Endothelial cell of hepatic sinusoid (primary cell): Measurements from ENCODE around the gene TOR2A.

Source experiments
- in situ Hi-C: cut with HindIII; loops from 2 replicates; pipeline ENCODE4 v1.10.0; 2017; ENCODE audit warnings: low sequenced_read_pairs

TOR2A gene

GRCh38 chr9:127724012-127724411 is 11.1 kb downstream of the TOR2A start:
- in situ Hi-C loops: no loop called here

GRCh38 chr9:127723444-127723843 is 11.7 kb downstream of the TOR2A start:
- in situ Hi-C loops: no loop called here

DNA sequence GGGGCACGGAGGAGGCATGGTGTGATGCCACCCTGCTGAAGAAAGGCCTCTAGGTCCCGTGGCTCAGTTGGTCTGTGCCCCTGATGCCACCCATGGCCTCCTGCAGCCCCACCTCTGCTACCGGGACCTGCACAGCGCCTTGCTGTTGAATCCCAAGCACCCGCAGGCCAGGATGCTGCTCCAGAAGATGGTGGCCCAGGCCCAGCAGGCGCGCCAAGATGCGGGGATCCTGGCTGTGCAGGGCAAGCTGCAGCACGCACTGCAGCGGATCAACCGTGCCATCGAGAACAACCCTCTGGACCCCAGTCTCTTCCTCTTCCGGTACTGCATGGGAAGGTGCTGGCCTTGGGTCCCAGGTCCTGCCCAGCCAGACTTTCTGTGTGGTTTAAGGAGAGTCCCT is 12.1 kb downstream of the TOR2A start:
- in situ Hi-C loops: no loop called here

DNA sequence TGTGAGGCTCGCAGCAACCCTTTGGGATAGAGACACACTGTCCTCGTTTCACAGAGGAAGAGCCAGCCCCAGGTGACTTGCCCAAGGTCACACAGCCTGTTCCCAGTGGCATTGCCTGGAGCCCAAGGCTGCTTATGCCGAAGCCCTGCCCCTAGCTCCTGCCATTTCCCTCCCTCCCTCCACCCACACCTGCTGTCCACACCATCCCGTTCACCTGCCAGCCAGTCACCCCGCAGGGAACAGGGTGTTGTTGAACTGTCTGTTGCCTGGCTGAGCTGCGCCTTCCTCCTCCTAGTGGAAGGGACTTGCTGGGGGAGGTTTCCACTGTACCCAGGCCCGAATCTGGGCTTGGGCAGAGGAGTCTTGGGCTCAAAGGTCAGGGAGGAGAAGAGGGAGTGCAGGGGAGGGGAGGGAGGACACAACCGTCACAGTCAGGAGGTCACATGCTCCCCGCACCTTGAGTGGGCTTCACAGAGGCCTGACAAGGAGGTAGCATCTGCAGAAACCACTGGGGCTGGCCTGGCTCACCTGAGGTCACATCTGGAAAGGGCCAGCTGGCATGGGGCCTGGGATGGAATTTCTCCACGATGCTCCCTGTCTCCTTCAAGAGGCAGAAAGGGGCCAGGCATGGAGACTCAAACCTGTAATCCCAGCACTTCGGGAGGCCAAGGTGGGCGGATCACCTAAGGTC is 12.9 kb downstream of the TOR2A start:
- in situ Hi-C loops: no loop called here

DNA sequence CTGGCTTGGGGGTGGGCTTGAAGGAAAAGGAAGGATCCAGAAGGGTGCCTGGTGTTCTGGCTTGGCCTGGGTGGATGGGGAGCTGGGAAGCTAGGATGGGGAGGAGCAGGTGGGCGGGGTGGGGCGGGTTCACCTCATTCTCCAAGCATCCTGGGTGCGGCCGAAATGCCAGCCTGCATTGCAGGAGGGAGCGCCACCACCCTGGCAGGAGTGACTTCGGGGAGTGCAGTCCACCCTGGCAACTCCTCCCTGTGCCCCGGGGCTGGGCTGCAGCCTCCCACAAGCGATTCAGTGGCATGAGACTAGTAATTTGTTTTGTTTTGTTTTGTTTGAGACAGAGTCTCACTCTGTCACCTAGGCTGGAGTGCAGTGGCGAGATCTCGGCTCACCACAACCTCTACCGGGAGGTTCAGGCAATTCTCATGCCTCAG is 13.7 kb downstream of the TOR2A start:
- in situ Hi-C loops: no loop called here

- in situ Hi-C loops: no loop called here
Observed at GRCh38 chr9:127720865-127721227, 14.2 kb downstream of the TOR2A start.

DNA sequence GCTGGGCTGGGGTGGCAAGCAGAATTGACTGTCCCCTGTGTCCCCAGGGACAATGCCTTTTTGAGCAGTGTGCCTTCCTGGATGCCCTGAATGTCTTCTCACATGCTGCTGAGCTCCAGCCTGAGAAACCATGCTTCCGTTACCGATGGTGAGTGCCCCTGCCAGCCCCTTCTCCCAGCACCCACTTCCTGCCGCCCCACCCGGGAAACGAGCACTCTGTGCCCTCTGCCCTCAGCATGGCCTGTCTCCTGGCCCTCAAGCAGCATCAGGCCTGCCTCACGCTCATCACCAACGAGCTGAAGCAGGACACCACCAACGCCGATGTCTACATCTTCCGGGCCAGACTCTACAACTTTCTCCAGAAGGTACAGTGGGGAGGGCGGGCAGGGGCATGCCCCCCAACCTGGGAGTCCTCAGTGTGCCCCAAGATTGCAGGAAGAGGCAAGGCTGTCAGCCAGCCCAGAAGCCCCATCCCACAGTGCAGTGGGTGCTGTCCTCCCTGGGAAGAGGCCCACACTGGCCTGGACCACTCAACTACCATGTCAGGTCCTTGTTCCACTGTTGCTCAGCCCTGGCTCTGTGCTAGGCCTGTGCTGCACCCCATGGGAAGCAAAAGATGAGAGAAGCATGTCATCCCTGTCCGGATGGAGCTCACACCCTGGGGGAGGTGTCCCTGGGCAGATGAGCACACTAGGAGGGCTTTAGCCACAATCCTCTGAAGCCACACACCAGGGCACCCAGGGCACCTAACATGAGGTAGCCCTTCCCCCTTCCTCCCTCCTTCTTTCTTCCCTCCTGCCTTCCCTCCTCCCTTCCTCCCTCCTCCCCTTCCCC is 14.8 kb downstream of the TOR2A start:
- in situ Hi-C loops: no loop called here

- in situ Hi-C loops: loop anchor here (5.0 kb wide), 1 partner anchor 45 kb away; no protein-coding TSS in a partner anchor
Observed at GRCh38 chr9:127717766-127718165, 17.3 kb downstream of the TOR2A start.

- in situ Hi-C loops: loop anchor here (5.0 kb wide), 1 partner anchor 46 kb away; no protein-coding TSS in a partner anchor
Observed at GRCh38 chr9:127716412-127716811, 18.7 kb downstream of the TOR2A start.

DNA sequence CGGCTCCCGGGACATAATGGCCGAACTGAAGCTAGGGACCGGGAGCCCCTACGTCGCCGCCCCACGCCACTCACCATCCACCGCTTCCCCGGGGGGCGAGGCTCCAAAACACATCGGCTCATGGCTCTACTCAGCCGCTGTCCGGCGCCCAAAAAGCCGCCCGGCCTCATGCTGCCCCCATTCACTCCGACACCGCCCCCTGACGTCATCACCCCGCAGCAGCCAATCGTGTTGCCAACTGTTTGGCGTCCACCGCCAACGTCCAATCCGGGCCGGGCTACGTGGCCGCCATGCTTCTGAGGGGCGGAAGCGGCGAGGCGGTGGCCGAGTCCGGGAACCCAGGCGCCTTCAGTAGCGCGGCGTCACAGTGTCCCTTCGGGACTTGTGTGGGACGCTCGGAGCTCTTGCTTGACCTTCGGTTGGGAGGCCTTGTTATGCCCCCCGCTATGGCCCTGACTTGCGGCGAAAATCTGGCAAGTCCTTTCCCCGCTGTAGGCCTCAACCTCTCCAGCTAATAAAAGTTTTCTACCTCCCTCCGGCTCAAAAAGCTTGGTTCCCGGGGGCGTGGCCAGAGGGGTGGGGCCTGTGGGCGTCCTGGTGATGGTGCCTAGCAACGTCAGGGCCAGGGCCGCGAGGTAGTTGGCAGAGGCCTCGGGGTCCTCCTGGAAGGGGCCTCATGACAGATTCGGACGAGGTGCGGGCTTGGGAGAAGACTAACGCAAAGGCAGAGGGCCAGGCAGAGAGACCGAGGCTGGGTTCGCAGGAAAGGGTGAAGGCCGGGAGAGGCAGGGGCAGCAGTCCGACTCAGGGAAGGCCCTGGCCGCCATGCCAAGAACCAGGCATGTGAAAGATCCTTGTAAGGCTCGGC is 19.4 kb downstream of the TOR2A start, which contains the start of the genes PTRH1 and TTC16:
Gene PTRH1 (minus strand): TSS at position 194 of the 868 bp plus-strand sequence. CDS start 24 bp downstream, at position 170.
Gene TTC16 (plus strand): TSS at position 610 of the 868 bp plus-strand sequence. CDS start 67 bp downstream, at position 677.
- in situ Hi-C loops: loop anchor here (5.0 kb wide), 1 partner anchor 47 kb away; no protein-coding TSS in a partner anchor

DNA sequence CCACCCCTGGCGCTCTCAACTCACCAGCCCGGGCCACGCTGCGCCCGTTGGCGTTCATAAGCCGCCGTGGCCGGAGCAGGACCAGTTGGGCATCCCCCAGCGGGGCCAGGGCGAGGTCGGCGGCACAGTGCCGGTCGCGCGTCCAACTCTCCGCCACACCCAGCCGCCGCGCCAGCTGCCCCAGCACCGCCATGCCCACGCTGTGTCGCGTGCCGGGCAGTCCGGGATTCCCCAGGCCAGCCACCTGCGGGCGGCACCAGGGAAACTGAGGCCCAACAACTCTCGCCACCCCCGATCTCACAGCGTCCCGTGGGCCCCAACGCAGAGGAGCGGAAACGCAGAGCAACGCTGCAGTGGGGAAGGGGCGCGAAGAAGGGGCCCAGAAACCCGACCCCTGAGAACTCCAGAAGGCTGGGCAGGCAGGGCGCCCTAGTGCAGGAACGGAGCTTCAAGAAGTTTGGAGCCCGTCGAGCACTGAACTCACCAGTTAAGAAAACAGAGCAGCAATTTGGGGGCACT is 20.1 kb downstream of the TOR2A start:
- in situ Hi-C loops: loop anchor here (5.0 kb wide), 1 partner anchor 47 kb away; no protein-coding TSS in a partner anchor

- in situ Hi-C loops: no loop called here
Observed at GRCh38 chr9:127714020-127714750, 20.9 kb downstream of the TOR2A start.

DNA sequence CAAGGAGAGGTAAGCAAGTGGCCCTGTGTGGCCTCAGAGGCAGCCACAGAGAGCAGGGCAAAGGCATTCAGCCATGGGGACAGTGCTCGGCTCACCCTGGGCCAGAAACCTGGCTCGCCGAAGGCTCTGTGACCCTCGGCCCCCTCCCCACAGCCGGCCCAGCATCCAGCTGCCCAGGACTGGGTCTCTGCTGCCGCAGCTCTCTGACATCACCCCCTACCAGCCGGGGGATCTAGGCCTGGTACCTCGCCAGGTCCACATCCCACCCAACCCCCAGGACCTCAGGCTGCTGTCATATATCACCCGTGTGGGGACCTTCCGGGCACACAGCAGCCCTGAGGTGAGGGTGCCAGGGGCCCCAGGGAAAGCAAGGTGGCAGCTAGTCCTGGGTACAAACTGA is 22.2 kb downstream of the TOR2A start:
- in situ Hi-C loops: no loop called here

- in situ Hi-C loops: no loop called here
Observed at GRCh38 chr9:127712371-127712770, 22.7 kb downstream of the TOR2A start.

DNA sequence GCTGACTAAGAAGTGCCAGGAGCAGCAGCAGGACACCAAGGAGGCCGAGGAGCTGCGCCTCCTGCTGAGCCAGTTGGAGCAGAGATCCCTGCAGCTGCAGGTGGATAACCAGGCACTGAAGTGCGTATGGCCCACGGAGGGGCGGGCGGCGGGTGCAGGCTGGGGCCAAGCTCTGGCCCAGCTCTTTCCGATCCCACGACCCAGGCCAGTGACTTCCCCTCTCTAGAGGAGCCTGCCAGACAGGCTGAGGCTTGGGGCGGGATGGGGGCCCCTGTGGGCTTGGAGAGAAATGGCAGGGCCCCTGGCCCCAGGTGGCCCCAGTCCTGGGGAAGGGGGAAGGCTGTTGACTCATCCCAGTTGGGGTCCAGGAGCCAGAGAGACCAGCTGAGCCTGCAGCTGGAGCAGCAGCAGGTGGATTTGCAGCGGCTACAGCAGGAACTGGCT is 23.2 kb downstream of the TOR2A start:
- in situ Hi-C loops: no loop called here

DNA sequence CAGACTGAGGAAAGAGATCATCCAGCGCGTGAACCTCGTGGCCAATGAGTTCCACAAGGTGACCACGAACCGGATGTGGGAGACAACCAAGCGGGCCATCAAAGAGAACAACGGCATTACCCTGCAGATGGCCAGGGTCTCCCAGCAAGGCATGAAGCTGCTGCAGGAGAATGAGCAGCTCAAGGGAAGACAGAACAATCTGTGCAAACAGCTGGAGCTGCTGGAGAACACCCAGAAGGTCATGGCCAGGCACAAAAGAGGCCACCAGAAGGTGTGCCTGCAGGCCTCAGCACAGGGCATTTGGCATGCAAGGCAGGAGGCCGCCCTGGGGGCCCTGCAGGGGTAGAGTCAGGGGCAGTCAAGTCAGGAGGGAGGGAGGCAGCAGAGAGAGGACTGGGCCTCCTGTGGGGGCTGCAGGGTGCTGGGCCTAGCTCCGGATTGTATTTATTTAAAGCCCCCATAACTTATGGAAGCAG is 23.8 kb downstream of the TOR2A start:
- in situ Hi-C loops: no loop called here

DNA sequence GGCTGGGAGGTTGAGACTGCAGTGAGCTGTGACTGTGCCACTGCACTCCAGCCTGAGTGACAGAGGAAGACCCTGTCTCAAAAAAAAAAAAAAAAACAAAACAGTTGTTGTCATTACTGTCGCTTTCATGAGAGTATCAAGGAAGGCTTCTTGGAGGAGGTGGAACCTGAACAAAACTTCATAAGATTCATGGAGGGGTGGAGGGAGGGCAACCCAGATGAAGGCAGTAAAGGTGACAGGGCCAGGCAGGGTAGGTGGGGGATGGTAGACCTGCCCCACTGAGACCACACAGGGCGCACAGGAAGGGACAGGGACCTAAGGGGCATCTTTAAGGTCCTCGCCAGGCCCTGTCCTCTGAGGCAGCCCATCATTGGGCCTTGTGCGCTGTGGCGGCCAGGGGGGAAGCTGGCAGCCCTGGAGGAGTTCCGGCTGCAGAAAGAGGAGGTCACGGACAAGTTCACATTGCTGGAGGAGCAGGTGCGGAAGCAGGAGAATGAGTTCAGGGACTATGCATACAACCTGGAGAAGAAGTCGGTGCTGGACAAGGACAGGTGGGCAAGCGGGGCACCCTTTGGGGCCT is 24.8 kb downstream of the TOR2A start:
- in situ Hi-C loops: no loop called here

- in situ Hi-C loops: no loop called here
Observed at GRCh38 chr9:127708952-127709587, 26.0 kb downstream of the TOR2A start.

- in situ Hi-C loops: no loop called here
Observed at GRCh38 chr9:127707766-127708165, 27.3 kb downstream of the TOR2A start.
